GM19023 (cell line): ENCODE data around the gene PPP6C.

Experiments
- ATAC-seq: cut with Tn5 transposase; IDR thresholded peaks from one replicate; pipeline ENCODE4 v1.9.1; 2021; ENCODE audit warnings: mild to moderate bottlenecking, moderate library complexity; ENCODE audit not compliant: unreplicated experiment

PPP6C gene

DNA sequence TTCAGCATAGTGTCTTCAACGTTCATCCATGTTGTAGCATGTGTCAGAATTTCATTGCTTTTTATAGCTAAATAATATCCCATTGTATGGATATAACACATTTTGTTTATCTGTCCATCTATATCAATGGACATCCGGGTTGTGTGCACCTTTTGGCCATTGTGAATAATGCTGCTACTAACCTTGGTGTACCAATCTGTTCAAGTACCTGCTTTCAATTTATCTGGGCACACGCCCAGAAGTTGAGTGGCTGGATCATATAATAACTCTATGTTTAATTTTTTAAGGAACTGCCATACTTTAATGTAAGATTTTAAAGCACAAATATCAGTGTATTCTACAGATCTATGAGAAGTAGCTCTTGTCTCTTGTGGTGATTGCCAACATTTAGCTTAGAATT is 89.8 kb downstream of the PPP6C start:
- ATAC-seq: no peak
